Activated naive CD4-positive, alpha-beta T cell (primary cell): ENCODE results near the gene KIRREL1.

ENCODE experiments used
- DNase-seq, 4 experiments: peaks; one replicate each; lab custom pipeline; 2025; lab: John Stamatoyannopoulos, UW

Gene KIRREL1

DNA sequence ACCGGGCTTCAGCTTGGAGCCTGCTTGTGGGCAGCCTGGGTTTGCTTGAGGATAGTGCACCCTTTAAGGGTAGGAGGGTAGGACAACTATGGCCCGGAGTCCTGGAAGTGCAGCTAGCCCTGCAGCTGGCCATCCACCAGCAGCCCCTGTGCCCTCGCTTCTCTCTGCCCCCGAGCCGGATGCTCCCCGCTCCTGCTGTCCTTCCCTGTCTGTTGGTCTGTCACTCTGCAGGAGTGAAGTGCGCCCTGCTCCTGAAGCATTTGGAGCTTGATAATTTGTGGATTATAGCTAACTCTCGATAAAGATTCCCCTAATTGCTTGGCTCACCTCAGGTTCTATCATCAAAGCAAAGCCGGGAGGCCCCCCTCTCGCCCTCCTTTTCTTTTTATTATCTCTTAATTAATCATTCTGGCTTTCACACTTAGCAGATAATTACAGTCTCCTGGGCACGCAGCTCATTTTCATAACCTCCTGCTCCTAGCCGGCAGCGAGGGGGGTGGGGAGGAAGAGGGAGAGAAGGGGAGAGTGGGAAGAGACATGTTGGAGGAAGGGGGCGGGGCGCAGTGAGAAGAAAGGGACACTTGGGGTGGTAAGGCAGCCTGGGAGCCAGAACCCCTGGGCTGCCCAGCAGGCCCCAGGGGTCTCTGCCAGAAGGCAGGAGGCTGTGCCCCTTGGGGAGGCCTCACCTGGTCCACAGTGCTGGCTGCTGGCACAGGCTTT, 14.4 kb downstream of the KIRREL1 start:
- no peak for DNase-seq

DNA sequence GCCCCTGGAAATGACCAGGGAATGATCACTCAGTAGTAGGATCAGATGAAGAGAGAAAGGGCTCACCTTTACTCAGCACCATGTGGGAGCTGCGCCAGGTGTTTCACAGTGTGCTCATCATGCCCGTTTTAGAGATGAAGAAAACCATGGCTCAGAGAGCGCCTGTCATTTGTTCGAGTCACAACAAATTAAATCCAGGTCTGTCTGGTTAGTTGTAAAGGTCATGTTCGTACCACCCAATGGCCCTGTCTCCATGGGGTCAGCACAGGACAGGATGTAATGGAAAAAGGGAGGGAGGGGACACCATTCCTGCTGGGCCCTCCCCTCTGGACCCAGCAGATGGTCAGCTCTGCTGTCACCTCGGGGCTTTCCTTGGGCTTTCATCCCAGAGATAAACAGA, 15.2 kb downstream of the KIRREL1 start:
- no peak for DNase-seq

- no peak for DNase-seq
Measured at GRCh38 chr1:158011714-158012113, 18.3 kb downstream of the KIRREL1 start.

GRCh38 chr1:158013840-158014730, 20.6 kb downstream of the KIRREL1 start:
- DNase-seq = no peak

DNA sequence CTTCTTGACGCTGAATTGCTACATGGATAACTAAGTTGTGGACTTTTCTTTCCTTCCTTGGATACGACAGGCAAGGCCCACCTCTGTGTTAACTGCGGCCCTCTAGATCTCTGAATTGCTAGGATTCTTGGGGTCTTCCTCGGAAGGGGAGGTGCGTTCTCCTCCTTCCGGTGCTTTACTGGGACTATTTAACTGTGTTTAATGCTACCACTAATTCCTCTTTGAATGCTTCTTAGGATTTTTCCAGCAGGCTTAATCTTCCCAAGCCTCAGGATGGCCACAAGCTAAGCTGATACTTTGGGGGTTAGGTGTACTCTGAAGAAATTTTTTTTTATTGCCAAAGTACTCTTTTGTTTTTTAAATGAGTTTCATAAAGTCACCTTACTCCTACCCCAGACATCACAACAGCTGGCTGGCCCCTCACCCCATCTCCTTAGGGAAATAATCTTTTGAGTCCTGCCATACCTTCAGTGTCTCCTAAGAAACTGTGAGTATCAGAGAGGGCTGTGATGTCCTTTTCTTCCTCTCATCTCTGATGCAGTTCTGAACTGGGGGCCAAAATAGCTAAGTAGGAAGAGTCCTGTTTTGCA, 21.4 kb downstream of the KIRREL1 start:
- DNase-seq = no peak

DNA sequence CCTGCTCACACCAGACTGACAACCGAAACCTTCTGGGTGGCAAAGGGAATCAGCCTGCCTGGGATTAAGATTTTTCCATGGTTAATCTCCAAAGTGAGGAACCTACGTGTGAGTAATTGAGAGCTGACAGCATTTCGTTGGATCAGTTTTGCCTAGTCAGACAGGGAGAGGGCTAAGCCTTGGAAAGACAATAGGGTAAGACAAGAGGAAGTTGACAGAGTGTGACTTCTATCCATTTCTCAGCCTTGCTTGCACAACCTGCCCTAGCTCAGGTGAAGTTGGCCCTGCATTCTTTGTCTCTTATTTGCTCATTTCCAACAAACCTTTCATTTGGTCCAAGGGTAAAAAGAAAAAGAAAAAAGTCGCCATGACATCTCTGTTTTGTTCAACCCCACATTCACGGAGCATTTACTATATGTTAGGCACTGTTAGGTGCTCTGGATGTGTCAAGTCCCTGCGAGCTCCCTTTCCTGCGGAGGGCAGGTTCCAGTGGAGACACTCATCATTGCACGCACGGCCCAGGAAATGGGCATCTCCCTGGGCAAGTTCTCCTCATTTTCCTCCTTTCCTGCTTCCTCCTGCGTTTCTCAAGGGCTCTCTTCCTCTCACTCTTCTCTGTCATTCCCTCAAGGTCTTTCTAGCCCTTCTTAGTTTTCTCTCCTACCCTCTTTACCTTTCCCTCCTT, 23.3 kb downstream of the KIRREL1 start:
- DNase-seq = no peak

DNA sequence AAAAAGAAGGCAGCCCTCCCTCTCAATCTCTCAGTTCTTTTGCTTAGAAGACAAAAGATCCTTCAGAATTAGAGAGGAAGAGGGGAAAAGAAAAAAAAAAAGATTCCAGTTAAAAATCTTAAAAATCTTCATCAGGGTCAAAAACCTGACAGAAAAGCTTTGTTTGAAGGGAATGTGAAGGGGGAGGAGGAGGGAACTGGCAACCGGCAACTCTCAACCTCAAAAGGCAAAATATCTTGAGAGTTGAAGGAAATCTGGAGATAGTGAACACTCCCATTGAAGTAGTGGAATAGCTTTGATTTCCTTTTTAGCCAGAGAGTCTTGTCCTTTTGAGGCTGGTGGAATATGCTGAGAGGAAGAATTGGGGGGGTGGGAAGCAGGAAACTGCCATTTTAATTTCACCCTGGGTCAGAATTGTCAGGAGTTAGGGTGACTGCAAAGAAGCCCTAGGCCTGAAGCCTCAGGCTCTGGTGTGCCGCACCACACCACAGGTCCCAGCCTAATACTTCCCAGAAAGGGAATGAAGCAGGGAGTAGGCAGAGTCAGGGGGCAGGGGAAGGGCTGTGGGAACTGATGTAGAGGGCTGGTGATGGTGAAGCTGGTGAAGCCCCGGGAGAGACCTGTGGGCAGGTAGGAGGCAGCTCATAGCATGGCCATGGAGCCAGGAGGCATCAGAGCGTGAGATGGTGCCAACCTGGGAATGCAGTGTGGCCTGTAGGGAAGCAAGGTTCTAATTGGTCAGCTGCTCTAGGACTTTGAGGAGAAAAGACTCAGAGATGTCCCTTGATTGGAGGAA, 24.6 kb downstream of the KIRREL1 start:
- DNase-seq = no peak

- no peak for DNase-seq
Measured at GRCh38 chr1:158019171-158019868, 25.9 kb downstream of the KIRREL1 start.

DNA sequence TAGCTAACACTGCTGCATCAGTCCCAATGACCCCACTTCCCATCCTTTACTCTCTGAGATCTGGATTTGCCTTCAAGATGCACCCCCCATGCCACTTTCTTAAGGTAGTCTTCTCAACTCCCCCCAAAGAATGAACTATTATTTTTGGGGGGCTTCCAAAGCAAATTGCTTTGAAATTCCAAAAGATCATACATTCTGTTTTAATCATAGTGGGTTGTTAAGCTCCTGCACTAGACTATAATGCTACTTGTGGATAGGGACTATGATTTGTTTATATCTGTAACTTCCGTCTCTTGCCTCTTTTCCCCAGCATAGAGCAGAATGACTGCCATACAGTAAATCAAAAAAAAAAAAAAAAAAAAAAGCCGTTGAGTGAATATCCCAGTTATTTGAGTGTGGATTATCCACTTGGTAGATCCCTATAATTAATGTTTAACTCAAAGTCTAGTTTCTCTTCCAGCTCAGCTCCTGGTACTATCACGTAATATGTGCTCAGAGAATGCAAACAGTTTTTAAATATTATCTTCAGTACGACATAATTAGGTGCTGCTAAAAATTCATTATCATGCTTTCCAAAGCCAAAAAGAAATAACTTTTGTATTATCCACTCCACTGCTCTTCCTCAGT, 26.9 kb downstream of the KIRREL1 start:
- DNase-seq = no peak

DNA sequence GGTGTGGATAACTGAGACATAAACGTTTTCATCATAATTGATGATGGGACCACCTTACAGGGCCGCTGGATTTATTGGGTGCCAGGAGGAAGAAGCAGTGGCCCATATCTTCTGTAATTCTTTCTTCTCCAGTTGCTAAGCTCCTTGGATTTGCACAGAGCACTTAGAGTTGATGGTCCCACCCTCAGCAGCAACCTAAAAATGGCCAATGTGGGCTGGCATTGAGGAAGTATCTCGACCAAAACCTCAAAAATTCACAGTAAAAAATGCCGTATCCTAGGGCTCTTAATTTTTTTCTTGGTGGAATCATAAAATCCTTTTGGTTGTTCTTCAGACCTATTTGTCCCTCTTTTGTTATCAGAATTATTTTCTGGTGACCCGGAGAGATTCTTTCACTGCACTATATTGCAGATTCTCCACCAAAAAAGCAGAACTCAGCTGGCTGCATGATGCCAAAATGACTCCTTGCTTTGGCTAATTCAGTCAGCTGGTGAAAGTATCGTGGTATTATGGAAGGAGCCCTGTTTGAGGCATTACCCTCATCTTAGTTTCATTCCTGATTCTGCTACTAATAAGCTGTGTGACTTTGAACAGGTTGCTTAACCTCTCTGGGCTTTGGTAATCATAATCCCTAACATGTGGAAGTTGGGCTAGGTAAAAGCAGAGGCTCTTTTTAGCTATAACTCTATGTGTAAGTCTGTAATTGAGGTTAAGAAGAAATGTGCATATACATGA, 27.6 kb downstream of the KIRREL1 start:
- DNase-seq = no peak

- DNase-seq = no peak
Measured at GRCh38 chr1:158021721-158022120, 28.3 kb downstream of the KIRREL1 start.

- no peak for DNase-seq
Measured at GRCh38 chr1:158022554-158023312, 29.3 kb downstream of the KIRREL1 start.

GRCh38 chr1:158024737-158025136, 31.3 kb downstream of the KIRREL1 start:
- no peak for DNase-seq

DNA sequence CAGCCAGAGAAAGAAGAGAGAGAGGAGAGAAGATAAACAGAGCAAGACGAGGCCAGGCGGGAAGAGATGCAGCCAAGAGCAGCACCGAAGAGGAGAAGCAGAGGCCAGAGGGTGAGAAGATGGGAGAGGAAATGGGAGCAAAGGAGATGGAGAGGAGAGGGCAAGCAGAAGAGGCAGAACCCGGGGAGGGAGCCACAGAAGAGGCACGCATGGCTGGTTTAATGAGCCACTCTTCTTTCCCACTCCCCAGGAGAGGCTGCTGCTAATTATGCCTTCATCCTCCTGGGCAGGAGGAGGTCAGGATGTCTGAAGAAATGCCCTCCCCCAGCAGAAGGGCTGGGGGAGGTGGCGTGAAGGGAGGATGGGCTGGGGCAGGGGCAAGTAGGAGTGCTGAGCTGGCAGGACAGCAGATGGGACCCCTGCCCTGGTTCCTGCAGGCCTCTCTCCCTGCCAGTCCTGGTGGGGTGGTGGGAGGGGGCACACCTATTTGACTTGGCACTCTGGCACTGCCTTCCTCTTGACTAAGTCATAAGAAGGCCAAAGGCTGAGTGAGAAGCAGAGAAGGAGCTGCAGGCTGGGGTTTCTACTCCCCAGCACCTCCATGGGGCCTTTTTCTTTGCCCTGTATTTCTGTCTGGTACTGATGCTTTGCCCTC, 32.3 kb downstream of the KIRREL1 start:
- no peak for DNase-seq

DNA sequence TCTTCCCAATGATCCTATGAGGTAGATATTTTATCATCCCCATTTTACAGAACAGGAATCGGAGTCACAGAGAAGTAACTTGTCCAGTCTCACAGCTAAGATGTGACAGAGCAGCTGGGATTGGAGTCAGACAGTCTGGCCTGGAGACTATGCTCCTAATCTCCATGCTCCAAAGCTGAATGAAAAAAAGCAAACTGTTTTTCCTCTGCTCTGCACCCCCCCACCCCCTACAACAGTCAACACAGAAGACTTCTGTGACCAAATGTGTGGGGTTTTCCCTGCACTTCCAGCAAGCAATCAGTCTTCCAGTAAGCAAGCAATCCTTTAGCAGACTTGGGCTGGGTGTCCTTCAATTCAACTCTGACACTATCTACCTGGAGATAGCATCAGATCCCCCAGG, 33.2 kb downstream of the KIRREL1 start:
- DNase-seq = no peak

GRCh38 chr1:158027508-158027907, 34.1 kb downstream of the KIRREL1 start:
- no peak for DNase-seq

GRCh38 chr1:158028969-158029368, 35.5 kb downstream of the KIRREL1 start:
- DNase-seq = no peak

GRCh38 chr1:158035014-158035413, 41.6 kb downstream of the KIRREL1 start:
- DNase-seq = no peak
